ENCODE data around the gene TYK2. TPM values are rescaled to one million over a fixed set of nuclear protein-coding genes. Genes with fewer than 3 reads are reported as not detected.

The TYK2 gene
- total RNA-seq, 1 donor from 2014 or later: 94.4 TPM

DNA sequence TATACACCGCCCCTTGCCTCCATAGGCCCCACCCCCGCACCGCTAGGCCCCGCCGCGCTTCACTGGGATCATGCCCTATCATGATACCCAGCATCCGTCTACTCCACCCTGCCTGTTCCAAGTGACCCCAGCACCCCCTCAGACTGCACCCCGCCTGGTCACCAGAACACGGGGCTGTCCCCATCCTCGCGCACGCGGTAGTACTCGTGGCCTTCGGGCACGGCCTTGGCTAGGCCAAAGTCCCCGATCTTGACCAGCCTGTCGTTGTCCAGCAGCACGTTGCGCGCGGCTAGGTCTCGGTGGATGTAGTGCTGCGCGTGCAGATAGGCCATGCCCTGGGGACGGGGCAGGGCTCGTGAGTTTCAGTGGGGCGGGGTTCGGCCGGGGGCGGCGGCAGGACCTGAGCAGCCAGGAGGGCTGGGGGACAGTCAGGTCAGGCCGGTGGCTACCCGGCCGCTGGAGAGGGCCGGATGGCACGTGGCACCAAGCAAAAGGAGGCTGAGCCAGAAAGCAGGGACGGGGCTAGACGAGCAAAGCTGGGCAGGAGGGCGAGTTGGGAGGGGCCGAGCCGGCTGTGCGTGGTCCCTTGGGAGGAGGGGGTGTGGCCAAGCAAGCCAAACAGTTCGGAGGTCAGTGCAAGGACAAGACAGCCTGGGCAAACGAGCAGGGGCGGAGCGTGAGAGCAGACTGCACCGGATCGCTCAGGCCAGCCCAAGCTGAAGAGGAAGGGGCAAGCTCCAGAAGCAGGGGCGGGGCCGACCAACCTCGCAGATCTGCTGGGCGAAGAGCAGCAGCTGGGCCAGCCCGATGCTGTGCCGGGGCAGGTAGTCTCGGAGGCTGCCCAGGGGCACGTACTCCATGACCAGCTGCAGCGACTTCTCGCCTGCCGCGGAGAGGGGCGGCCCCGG is 27.4 kb downstream of the TYK2 start:
- Mint-ChIP-seq H3K4me1 (ENCODE audit: low read depth) (no peaks in the 10 kb centered on the region), H3K27me3 (ENCODE audit: low read depth) (no peaks in the 10 kb centered on the region)

DNA sequence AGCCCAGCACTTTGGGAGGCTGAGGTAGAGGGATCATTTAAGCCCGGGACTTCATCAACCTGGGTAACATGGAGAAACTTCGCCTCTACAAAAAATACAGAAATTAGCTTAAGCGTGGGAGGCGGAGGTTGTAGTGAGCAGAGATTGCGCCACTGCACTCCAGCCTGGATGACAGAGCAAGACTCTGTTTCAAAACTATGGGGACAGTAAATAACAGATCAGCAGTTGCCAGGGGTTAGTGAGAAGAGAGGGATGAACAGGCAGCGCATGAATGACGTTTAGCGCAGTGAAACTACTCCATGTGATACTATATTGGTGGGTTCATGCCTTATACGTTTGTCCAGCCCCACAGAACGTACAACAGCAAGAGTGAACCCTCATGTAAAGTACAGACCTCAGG is 33.9 kb downstream of the TYK2 start:
- no peak overlapping the region for H3K4me3 Mint-ChIP-seq (ENCODE audit: unreplicated experiment)
- no peaks in the 10 kb centered on the region for H3K4me1 Mint-ChIP-seq (ENCODE audit: low read depth)
- no peak overlapping the region for H3K27ac Mint-ChIP-seq (ENCODE audit: unreplicated experiment)
- TF ChIP-seq, protein P1, sequence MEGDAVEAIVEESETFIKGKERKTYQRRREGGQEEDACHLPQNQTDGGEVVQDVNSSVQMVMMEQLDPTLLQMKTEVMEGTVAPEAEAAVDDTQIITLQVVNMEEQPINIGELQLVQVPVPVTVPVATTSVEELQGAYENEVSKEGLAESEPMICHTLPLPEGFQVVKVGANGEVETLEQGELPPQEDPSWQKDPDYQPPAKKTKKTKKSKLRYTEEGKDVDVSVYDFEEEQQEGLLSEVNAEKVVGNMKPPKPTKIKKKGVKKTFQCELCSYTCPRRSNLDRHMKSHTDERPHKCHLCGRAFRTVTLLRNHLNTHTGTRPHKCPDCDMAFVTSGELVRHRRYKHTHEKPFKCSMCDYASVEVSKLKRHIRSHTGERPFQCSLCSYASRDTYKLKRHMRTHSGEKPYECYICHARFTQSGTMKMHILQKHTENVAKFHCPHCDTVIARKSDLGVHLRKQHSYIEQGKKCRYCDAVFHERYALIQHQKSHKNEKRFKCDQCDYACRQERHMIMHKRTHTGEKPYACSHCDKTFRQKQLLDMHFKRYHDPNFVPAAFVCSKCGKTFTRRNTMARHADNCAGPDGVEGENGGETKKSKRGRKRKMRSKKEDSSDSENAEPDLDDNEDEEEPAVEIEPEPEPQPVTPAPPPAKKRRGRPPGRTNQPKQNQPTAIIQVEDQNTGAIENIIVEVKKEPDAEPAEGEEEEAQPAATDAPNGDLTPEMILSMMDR (IDR thresholded peaks at IDR 0.05): no peak
- peaks cover 4% of the 10 kb centered on the region for H3K36me3 Mint-ChIP-seq (ENCODE audit: low read depth)
- H3K9me3 Mint-ChIP-seq (ENCODE audit: low read depth): no peaks in the 10 kb centered on the region
- no peak for DNase-seq (ENCODE audit: low spot score)
- H3K27me3 Mint-ChIP-seq (ENCODE audit: low read depth): no peaks in the 10 kb centered on the region

More for the DNA sequence above, 27.4 kb downstream of the TYK2 start:
- DNase-seq (ENCODE audit: low spot score): no peak
- TF ChIP-seq, protein P1 (IDR thresholded peaks at IDR 0.05): no peak
- Mint-ChIP-seq H3K27ac (ENCODE audit: unreplicated experiment) (no peak overlapping the region), H3K9me3 (ENCODE audit: low read depth) (no peaks in the 10 kb centered on the region), H3K36me3 (ENCODE audit: low read depth) (peaks cover 22% of the 10 kb centered on the region), H3K4me3 (ENCODE audit: unreplicated experiment) (no peak overlapping the region)

DNA sequence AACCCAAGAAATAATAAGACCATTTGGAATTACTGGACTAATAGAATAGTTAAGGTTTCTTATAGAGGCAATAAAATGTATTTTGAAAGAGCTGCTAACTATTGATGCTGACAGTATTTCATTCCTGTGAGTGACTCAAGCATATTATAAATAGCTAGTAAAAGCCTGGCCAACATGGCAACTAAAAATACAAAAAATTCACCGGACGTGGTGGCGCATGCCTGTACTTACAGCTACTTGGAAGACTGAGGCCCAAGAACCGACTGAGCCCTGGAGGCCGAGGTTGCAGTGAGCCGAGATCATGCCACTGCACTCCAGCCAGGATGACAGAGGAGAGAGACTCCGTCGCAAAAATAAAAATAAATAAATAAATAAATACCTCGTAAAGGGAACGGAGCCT is 35.6 kb downstream of the TYK2 start:
- no peak overlapping the region for H3K4me3 Mint-ChIP-seq (ENCODE audit: unreplicated experiment)
- H3K4me1 Mint-ChIP-seq (ENCODE audit: low read depth): no peaks in the 10 kb centered on the region
- no peaks in the 10 kb centered on the region for H3K9me3 Mint-ChIP-seq (ENCODE audit: low read depth)
- TF ChIP-seq, protein P1 (IDR thresholded peaks at IDR 0.05): no peak
- no peaks in the 10 kb centered on the region for H3K36me3 Mint-ChIP-seq (ENCODE audit: low read depth)
- H3K27ac Mint-ChIP-seq (ENCODE audit: unreplicated experiment): no peak overlapping the region
- no peaks in the 10 kb centered on the region for H3K27me3 Mint-ChIP-seq (ENCODE audit: low read depth)
- no peak for DNase-seq (ENCODE audit: low spot score)

DNA sequence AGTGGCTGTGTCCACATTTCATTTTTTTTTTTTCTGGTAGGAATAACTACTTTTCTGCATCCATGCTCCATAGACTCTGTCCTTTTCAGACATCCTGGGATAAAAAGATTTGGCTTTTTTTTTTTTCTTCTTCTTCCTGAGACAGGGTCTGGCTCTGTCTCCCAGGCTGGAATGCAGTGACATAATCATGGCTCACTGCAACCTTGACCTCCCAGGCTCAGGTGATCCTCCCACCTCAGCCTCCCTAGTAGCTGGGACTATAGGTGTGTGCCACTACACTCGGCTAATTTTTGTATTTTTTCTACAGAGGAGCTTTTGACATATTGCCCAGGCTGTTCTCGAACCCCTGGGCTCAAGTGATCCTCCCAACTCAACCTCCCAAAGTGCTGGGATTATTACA is 36.9 kb downstream of the TYK2 start:
- H3K27me3 Mint-ChIP-seq (ENCODE audit: low read depth): no peaks in the 10 kb centered on the region
- H3K9me3 Mint-ChIP-seq (ENCODE audit: low read depth): no peaks in the 10 kb centered on the region
- TF ChIP-seq, protein P1 (IDR thresholded peaks at IDR 0.05): no peak
- H3K4me3 Mint-ChIP-seq (ENCODE audit: unreplicated experiment): no peak overlapping the region
- no peak for DNase-seq (ENCODE audit: low spot score)
- no peaks in the 10 kb centered on the region for H3K36me3 Mint-ChIP-seq (ENCODE audit: low read depth)
- H3K27ac Mint-ChIP-seq (ENCODE audit: unreplicated experiment): no peak overlapping the region
- no peaks in the 10 kb centered on the region for H3K4me1 Mint-ChIP-seq (ENCODE audit: low read depth)

DNA sequence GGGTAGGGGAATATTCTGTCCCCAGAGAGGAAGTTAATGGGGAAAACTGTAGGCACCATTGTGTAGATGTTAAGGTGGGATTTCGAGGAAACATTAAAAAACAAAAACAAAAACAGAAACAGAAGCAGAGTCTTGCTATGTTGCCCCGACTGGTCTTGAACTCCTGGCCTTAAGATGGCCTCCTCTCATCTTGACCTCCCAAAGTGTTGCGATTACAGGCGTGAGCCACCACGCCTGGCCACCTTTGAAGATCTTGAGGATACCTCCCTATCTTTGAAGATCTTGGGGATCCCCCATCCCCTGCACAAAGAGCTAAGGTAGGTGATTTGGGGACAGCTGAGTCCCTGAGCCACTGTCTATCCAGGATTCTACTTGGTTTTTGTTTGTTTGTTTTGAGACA is 40.4 kb downstream of the TYK2 start:
- Mint-ChIP-seq H3K27me3 (ENCODE audit: low read depth) (no peaks in the 10 kb centered on the region), H3K27ac (ENCODE audit: unreplicated experiment) (no peak overlapping the region), H3K9me3 (ENCODE audit: low read depth) (no peaks in the 10 kb centered on the region), H3K4me3 (ENCODE audit: unreplicated experiment) (no peak overlapping the region), H3K36me3 (ENCODE audit: low read depth) (no peaks in the 10 kb centered on the region), H3K4me1 (ENCODE audit: low read depth) (peaks cover 2% of the 10 kb centered on the region)
- TF ChIP-seq, protein P1 (IDR thresholded peaks at IDR 0.05): no peak
- DNase-seq (ENCODE audit: low spot score): no peak
